ENCODE data around the gene IFNE. TPM values are rescaled to one million over a fixed set of nuclear protein-coding genes. Genes with fewer than 3 reads are reported as not detected.

Gene IFNE
- total and polyA plus RNA-seq, 9 of the 15 experiments (the other 6 are each of a cell fraction or from before 2014, with no cell fraction given): not detected

DNA sequence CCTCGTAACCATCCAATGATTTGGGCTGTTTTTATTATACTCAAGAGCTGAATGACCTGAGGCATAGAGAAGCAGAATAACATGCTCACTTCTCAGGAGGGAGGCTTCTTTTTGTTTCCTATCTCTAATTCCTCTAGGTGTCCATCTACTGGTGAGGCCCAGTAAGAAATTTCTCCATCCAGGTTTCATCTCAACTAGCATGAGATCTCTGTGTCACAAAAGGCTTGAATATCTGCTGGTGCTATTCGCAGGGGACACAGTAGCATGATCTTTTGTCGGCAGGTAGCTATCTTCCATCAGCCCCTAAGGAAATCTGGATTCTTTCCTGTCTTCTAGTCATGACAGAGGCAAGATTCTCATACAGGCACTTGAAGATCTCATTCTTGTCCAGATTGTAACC lies 8.9 kb downstream of the IFNE start:
- no peak for ATAC-seq
- intact Hi-C loops (cut with micrococcal nuclease) (no loop called here), in situ Hi-C loops (cut with MboI) (no loop called here)
- no peak for DNase-seq (ENCODE audit: extremely low read depth in 1 of 4, low spot score in 3 of 4)
- WGBS (ENCODE audit: insufficient coverage, low coverage, missing lambda C conversion rate): no CpG with 5 or more reads among the region's 3 CpGs
- Histone ChIP-seq H3K79me2 (ENCODE audit: control insufficient read depth, insufficient read depth, low read length) (no peaks in the 10 kb centered on the region), H4K20me1 (replicated peaks; ENCODE audit: control insufficient read depth, insufficient read depth, low read length) (no peaks in the 10 kb centered on the region), H3K27me3 (ENCODE audit: control insufficient read depth in 2 of 2, insufficient read depth in 2 of 2, low read length in 2 of 2) (no peaks in the 10 kb centered on the region), H3K36me3 (ENCODE audit: control insufficient read depth, insufficient read depth, low read length) (no peaks in the 10 kb centered on the region), H3K4me1 (replicated peaks in 1 of 2; ENCODE audit: control insufficient read depth in 2 of 2, insufficient read depth in 2 of 2, low read length in 2 of 2) (no peaks in the 10 kb centered on the region), H2AFZ (ENCODE audit: low read depth, low read length) (no peak overlapping the region), H3K9me1 (ENCODE audit: control insufficient read depth, insufficient read depth, low read length) (no peaks in the 10 kb centered on the region), H3K4me2 (ENCODE audit: insufficient read depth, low read length) (no peak overlapping the region), H3K9ac (ENCODE audit: insufficient read depth in 1 of 2, low read depth in 2 of 2, low read length in 2 of 2) (no peak overlapping the region), H3K4me3 (no peak overlapping the region), H3K9me3 (replicated peaks; ENCODE audit: control insufficient read depth, insufficient read depth, low read depth, low read length) (no peaks in the 10 kb centered on the region), H3K27ac (ENCODE audit: extremely low read depth, low read depth, low read length) (no peak overlapping the region)
- ChIA-PET POLR2A (no interaction called here), CTCF (ENCODE audit: low intra/inter-chr PET ratio) (no interaction called here)
- BruUV-seq (replicated peaks): no TSS peak
- FAIRE-seq: no peak
- TF ChIP-seq, protein P1, sequence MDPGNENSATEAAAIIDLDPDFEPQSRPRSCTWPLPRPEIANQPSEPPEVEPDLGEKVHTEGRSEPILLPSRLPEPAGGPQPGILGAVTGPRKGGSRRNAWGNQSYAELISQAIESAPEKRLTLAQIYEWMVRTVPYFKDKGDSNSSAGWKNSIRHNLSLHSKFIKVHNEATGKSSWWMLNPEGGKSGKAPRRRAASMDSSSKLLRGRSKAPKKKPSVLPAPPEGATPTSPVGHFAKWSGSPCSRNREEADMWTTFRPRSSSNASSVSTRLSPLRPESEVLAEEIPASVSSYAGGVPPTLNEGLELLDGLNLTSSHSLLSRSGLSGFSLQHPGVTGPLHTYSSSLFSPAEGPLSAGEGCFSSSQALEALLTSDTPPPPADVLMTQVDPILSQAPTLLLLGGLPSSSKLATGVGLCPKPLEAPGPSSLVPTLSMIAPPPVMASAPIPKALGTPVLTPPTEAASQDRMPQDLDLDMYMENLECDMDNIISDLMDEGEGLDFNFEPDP (CRISPR knock-in tag; IDR thresholded peaks at IDR 0.05): no peak
- TF ChIP-seq POLR2AphosphoS2 (IDR thresholded peaks at IDR 0.05; ENCODE audit: low read length) (no peak), ZNF551 (CRISPR knock-in tag; IDR thresholded peaks at IDR 0.05) (no peak), ZNF695 (CRISPR knock-in tag; IDR thresholded peaks at IDR 0.05) (no peak), POLR3G (IDR thresholded peaks at IDR 0.05; ENCODE audit: extremely low read depth, insufficient read length, insufficient replicate concordance) (no peak), RCOR1 (IDR thresholded peaks at IDR 0.05; ENCODE audit: borderline replicate concordance in 1 of 2, low read depth in 2 of 2, low read length in 2 of 2) (no peak), ZKSCAN3 (CRISPR knock-in tag; IDR thresholded peaks at IDR 0.05) (no peak), RBM17 (IDR thresholded peaks at IDR 0.05; ENCODE audit: borderline replicate concordance, low read depth, low read length) (no peak), ZNF766 (CRISPR knock-in tag; conservative IDR thresholded peaks at IDR 0.05) (no peak), CHD4 (IDR thresholded peaks at IDR 0.05; ENCODE audit: insufficient read depth, insufficient replicate concordance, low read depth, low read length, poor library complexity, severe bottlenecking) (no peak), PTTG1 (tag; IDR thresholded peaks at IDR 0.05; ENCODE audit: low read depth) (no peak), ETV5 (CRISPR knock-in tag; IDR thresholded peaks at IDR 0.05; ENCODE audit: low read depth) (no peak), FOXJ2 (tag; IDR thresholded peaks at IDR 0.05) (no peak), GTF2A2 (tag; IDR thresholded peaks at IDR 0.05) (no peak), ZNF780A (CRISPR knock-in tag; IDR thresholded peaks at IDR 0.05) (no peak), HDAC3 (IDR thresholded peaks at IDR 0.05; ENCODE audit: borderline replicate concordance, partially characterized antibody) (no peak)
- TF ChIP-seq, protein P2, sequence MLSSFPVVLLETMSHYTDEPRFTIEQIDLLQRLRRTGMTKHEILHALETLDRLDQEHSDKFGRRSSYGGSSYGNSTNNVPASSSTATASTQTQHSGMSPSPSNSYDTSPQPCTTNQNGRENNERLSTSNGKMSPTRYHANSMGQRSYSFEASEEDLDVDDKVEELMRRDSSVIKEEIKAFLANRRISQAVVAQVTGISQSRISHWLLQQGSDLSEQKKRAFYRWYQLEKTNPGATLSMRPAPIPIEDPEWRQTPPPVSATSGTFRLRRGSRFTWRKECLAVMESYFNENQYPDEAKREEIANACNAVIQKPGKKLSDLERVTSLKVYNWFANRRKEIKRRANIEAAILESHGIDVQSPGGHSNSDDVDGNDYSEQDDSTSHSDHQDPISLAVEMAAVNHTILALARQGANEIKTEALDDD (IDR thresholded peaks at IDR 0.05): no peak
- TF ChIP-seq, protein P3, sequence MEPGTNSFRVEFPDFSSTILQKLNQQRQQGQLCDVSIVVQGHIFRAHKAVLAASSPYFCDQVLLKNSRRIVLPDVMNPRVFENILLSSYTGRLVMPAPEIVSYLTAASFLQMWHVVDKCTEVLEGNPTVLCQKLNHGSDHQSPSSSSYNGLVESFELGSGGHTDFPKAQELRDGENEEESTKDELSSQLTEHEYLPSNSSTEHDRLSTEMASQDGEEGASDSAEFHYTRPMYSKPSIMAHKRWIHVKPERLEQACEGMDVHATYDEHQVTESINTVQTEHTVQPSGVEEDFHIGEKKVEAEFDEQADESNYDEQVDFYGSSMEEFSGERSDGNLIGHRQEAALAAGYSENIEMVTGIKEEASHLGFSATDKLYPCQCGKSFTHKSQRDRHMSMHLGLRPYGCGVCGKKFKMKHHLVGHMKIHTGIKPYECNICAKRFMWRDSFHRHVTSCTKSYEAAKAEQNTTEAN (CRISPR knock-in tag; IDR thresholded peaks at IDR 0.05): no peak

Data from K562 (cell line).